ENCODE data around the gene EEFSEC.

Gene EEFSEC

GRCh38 chr3:128427872-128428822, 274.9 kb downstream of the EEFSEC start:
- DNase-seq (ENCODE audit: low read depth) = no peak

- no peak for DNase-seq (ENCODE audit: low read depth)
Measured at GRCh38 chr3:128429275-128429674, 276.0 kb downstream of the EEFSEC start.

GRCh38 chr3:128429751-128430150, 276.5 kb downstream of the EEFSEC start:
- DNase-seq (ENCODE audit: low read depth) = no peak

- DNase-seq (ENCODE audit: low read depth) = no peak
Measured at GRCh38 chr3:128430301-128430700, 277.0 kb downstream of the EEFSEC start.

GRCh38 chr3:128430731-128431130, 277.4 kb downstream of the EEFSEC start:
- no peak for DNase-seq (ENCODE audit: low read depth)

- no peak for DNase-seq (ENCODE audit: low read depth)
Measured at GRCh38 chr3:128431803-128432300, 278.6 kb downstream of the EEFSEC start.

GRCh38 chr3:128432301-128432970, 279.2 kb downstream of the EEFSEC start:
- no peak for DNase-seq (ENCODE audit: low read depth)

GRCh38 chr3:128432971-128433836, 279.9 kb downstream of the EEFSEC start:
- no peak for DNase-seq (ENCODE audit: low read depth)

GRCh38 chr3:128433837-128434165, 280.5 kb downstream of the EEFSEC start:
- no peak for DNase-seq (ENCODE audit: low read depth)

GRCh38 chr3:128434524-128434923, 281.2 kb downstream of the EEFSEC start:
- no peak for DNase-seq (ENCODE audit: low read depth)

- no peak for DNase-seq (ENCODE audit: low read depth)
Measured at GRCh38 chr3:128435058-128435457, 281.8 kb downstream of the EEFSEC start.

- DNase-seq (ENCODE audit: low read depth) = no peak
Measured at GRCh38 chr3:128435561-128435960, 282.3 kb downstream of the EEFSEC start.

GRCh38 chr3:128436214-128436613, 282.9 kb downstream of the EEFSEC start:
- no peak for DNase-seq (ENCODE audit: low read depth)

- no peak for DNase-seq (ENCODE audit: low read depth)
Measured at GRCh38 chr3:128438488-128439072, 285.3 kb downstream of the EEFSEC start.

GRCh38 chr3:128439226-128439625, 285.9 kb downstream of the EEFSEC start:
- no peak for DNase-seq (ENCODE audit: low read depth)

GRCh38 chr3:128442070-128442469, 288.8 kb downstream of the EEFSEC start:
- no peak for DNase-seq (ENCODE audit: low read depth)

- DNase-seq (ENCODE audit: low read depth) = no peak
Measured at GRCh38 chr3:128442949-128443348, 289.7 kb downstream of the EEFSEC start.

- DNase-seq (ENCODE audit: low read depth) = no peak
Measured at GRCh38 chr3:128443771-128444170, 290.5 kb downstream of the EEFSEC start.

- no peak for DNase-seq (ENCODE audit: low read depth)
Measured at GRCh38 chr3:128445357-128445756, 292.1 kb downstream of the EEFSEC start.

GRCh38 chr3:128446821-128447220, 293.5 kb downstream of the EEFSEC start:
- DNase-seq (ENCODE audit: low read depth) = no peak

GRCh38 chr3:128447561-128448013, 294.3 kb downstream of the EEFSEC start:
- DNase-seq (ENCODE audit: low read depth) = no peak

GRCh38 chr3:128448491-128448890, 295.2 kb downstream of the EEFSEC start:
- no peak for DNase-seq (ENCODE audit: low read depth)

All from T-helper 22 cell (primary cell).